CD4-positive, alpha-beta T cell treated with Interleukin-21 for 1 hour (primary cell): ENCODE results near the gene SBSN.

Experiments used
- DNase-seq: peaks from one replicate; pipeline ENCODE4 v3.0.0-alpha.2; 2020

SBSN gene

GRCh38 chr19:35529241-35530218, 1.4 kb upstream of the SBSN start:
- DNase-seq: no peak

DNA sequence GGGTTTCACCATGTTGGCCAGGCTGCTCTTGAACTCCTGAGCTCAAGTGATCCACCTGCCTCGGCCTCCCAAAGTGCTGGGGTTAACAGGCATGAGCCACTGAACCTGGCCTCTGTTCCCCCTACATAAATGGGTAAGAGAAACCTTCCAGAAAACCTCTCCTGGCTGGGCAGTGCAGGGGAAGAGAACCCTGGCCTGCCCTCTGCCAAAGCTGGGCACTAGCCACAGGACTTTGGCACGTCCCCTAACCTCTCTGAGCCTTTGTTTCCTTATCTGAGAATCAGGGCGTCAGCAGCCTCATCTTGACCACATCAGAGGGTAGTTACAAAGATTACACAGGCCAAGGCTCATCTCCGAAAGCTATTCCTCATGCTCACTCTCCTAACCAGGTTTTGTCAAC, 2.2 kb downstream of the SBSN start:
- no peak for DNase-seq

DNA sequence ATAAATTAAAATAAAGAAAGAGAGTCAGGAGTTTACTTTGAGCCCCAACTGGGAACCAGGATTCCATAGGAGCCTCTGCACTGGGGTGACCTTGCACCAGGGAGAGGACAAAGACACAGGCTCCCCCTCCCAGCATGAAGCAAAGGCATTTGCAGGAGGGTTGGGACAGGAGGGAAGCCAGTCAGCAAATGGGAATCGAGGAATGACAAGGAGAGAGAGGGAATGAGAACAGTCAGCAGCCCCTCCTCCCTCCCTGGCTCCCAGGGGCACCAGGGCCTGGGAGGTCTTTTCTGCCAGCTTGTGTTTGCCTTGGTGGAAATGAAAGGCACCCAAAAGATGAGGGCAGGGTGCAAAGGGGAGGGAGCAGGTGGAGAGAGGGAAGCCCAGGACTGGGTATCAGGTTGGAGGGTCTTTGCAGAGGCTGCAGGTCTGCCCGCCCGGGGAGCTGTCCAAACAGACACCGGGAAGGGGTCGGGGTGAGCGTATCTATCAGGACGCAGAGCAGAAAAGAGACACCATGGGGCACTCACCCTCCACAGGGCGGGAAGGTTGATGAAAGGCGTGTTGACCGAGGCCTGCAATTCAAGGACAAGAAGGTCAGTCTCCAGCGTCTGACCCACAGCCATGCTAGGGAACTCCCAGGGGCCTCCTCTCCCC, 3.8 kb downstream of the SBSN start:
- no peak for DNase-seq

- DNase-seq: no peak
Measured at GRCh38 chr19:35522745-35523327, 5.3 kb downstream of the SBSN start.

- no peak for DNase-seq
Measured at GRCh38 chr19:35521124-35521743, 6.9 kb downstream of the SBSN start.

GRCh38 chr19:35519291-35519690, 8.8 kb downstream of the SBSN start:
- no peak for DNase-seq

- no peak for DNase-seq
Measured at GRCh38 chr19:35518313-35518712, 9.8 kb downstream of the SBSN start.

DNA sequence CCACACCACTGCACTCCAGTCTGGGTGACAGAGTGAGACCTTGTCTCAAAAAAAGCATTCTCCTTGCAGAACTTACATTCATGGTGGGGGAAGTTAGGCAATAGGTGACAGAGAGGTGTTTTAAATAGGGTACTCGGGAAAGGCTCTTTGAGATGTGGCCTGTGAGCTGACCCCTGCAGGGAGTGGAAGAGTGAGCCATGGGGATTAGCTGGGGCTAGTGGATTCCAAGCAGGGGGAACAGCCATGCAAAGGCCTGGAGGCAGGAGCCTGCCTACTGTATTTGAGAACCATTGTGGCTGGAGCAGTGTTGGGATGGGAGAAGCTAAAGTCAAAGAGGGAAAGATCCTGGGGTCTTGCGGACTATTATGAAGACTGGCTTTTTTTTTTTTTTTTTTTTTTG, 10.8 kb downstream of the SBSN start:
- no peak for DNase-seq

- DNase-seq: no peak
Measured at GRCh38 chr19:35516310-35516709, 11.8 kb downstream of the SBSN start.

GRCh38 chr19:35514282-35514809, 13.8 kb downstream of the SBSN start:
- DNase-seq: no peak

DNA sequence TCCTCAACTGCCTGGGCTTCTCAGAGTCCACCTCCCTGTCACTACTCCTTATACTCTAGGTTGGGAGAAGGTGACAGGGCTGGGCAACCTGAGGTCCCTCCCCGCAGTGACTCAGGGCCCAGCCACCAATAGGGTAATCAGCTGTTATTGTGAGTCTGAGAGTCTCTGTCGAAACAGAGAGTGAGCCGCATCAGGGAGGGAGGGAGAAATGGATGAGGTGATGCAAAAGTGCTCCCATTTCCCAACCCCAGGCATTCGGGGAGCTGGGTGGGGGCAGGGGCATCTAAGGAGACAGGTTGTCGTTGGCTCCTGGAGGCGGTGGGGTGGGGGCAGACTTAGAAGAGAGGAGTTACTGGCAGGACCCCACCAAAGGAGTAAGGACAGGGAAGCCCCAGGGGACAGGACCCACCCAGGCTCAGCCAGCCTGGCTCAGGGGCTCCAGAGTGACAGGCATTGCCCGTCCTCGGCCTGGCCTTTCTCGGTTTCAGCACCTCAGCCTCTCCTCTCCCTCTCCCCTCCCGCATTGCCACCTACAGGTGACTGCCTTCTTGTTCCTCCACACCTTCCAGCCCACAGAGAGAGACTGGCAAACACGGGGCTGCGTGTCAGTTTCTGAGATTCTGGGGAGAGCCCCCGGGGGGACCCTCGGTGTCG, 14.4 kb downstream of the SBSN start, which contains the start of gene DMKN:
Gene DMKN, minus strand, starts transcription at position 22 of the 654 bp plus-strand sequence. CDS start 174 bp downstream, outside the sequence.
- no peak for DNase-seq

- no peak for DNase-seq
Measured at GRCh38 chr19:35512831-35513627, 15.1 kb downstream of the SBSN start.

GRCh38 chr19:35511337-35511736, 16.8 kb downstream of the SBSN start:
- no peak for DNase-seq

DNA sequence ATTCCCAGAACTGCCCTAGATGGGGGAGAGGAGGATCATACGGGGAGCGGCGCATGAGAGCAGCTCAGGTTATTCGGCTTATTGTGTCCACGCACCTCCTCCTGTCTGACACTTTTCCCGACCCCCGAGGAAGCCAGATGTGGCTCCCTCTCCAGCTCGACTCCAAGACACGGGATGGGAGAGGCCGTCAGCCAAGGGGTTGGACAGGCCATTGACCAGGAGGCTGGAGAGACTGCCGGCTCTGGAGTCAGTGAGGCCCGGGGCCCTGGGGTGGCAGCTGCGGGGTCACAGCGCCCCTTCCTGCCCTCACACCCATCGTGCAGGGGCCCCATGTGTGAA, 17.5 kb downstream of the SBSN start:
- no peak for DNase-seq

GRCh38 chr19:35509861-35510625, 18.1 kb downstream of the SBSN start:
- DNase-seq: peak; percentile 68

GRCh38 chr19:35509018-35509652, 19.0 kb downstream of the SBSN start:
- DNase-seq: peak; percentile 51

GRCh38 chr19:35508129-35508528, 20.0 kb downstream of the SBSN start:
- DNase-seq: no peak

DNA sequence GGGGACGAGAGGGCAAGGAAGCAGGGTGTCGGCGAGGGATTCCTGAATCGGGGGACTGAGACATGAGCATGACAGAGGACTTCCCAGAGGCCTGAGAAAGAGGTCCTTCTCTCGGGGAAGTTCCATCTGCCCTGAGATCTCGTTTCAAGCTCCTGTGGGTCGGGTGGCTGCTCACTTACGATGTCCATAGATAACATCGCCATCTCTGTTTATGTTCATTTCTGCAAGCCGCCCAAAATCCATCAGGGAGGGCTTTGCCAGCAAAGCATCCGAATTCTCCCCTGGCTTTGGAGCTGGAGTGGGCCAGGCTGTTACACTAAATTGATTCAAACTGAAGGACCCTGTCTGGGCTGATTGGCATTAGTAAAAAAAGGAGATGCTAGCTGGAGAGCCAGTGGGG, 20.6 kb downstream of the SBSN start:
- DNase-seq: no peak

DNA sequence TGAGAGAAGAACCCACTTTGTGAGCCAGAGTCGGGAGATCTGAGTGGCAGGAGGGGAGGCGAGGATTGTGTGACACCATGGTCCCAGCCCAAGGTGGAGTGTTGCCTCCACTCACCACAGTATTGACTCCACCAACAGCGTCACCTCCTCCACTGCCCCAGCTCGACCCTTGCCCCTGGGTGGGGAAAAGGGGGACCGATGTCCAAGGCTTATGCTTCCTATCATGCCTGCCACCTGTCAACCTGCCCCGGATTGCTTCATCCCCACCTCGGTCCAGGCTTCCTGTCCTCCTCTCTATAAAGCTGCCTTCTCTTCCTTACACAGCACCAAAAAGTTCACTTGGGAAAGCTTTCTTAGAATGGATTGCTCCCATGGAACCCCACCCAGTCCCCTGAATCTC, 22.1 kb downstream of the SBSN start:
- DNase-seq: no peak

GRCh38 chr19:35502751-35503150, 25.4 kb downstream of the SBSN start:
- DNase-seq: no peak
